ENCODE measurements around the gene NPAT. TPM values are rescaled to one million over a fixed set of nuclear protein-coding genes. Genes with fewer than 3 reads are reported as not detected.

Gene NPAT
- total and polyA plus RNA-seq, 2 of the 13 experiments (the other 11 are each of a cell fraction or from before 2014, with no cell fraction given): 4.4 to 11.2 TPM

GRCh38 chr11:108221911-108222573 is 396 bp downstream of the NPAT start (continued):
- TF ChIP-seq NR0B2 (CRISPR knock-in tag; IDR thresholded peaks at IDR 0.05): no peak; the same call in 1 of the 2 replicates
- TF ChIP-seq ZBTB34 (CRISPR knock-in tag; IDR thresholded peaks at IDR 0.05): no peak
- TF ChIP-seq ZNF770 (CRISPR knock-in tag; IDR thresholded peaks at IDR 0.05): no peak
- TF ChIP-seq GATAD2A (CRISPR knock-in tag; IDR thresholded peaks at IDR 0.05): peak; percentile 1; the same call in 1 of the 2 replicates
- no peak for TF ChIP-seq SP1 (IDR thresholded peaks at IDR 0.05)
- TF ChIP-seq SP1 (CRISPR knock-in tag; IDR thresholded peaks at IDR 0.05): no peak
- no peak for TF ChIP-seq THAP9 (CRISPR knock-in tag; IDR thresholded peaks at IDR 0.05; ENCODE audit: borderline replicate concordance)
- TF ChIP-seq NFAT5 (CRISPR knock-in tag; IDR thresholded peaks at IDR 0.05): peak; percentile 45; the same call in 1 of the 2 replicates
- TF ChIP-seq ZBTB39 (CRISPR knock-in tag; IDR thresholded peaks at IDR 0.05): no peak
- TF ChIP-seq ZNF33A (CRISPR knock-in tag; IDR thresholded peaks at IDR 0.05; ENCODE audit: borderline replicate concordance): no peak
- 0 out of 2 replicates have a peak, but pooled peaks have one; percentile 13 for TF ChIP-seq GFI1 (CRISPR knock-in tag; IDR thresholded peaks at IDR 0.05; ENCODE audit: borderline replicate concordance)
- TF ChIP-seq ZFP37 (CRISPR knock-in tag; IDR thresholded peaks at IDR 0.05; ENCODE audit: borderline replicate concordance): no peak; the same call in 1 of the 2 replicates

Data from HepG2 (cell line).